IMR-90 (cell line): Measurements from ENCODE around the gene KIRREL2. TPM values are rescaled to one million over a fixed set of nuclear protein-coding genes. Genes with fewer than 3 reads are reported as not detected.

Source experiments
- ATAC-seq: fragments of 200-7000 bp; cut with Tn5 transposase; 2 replicates; pipeline ENCODE4 v1.9.1; 2020; ENCODE audit warnings: low read depth, mild to moderate bottlenecking, moderate library complexity
- BruUV-seq: library from RNA; stranded (reverse); fragments of 400-500 nt; replicated peaks from 2 replicates; lab custom pipeline; 2021; lab: Mats Ljungman, UMichigan
- CTCF ChIA-PET: fragments of 300-600 bp; formaldehyde crosslinking; extraction: SDS; loops from one replicate; lab custom pipeline; 2021; ENCODE audit warnings: antibody characterized with exemption; lab: Yijun Ruan, JAX
- POLR2A ChIA-PET: fragments of 300-600 bp; sonication (Branson Sonifier 250); formaldehyde crosslinking; loops from one replicate; lab custom pipeline; 2022; ENCODE audit warnings: antibody characterized with exemption; ENCODE audit not compliant: unreplicated experiment; lab: Charles Lee
- DNase-seq: peaks from one replicate; pipeline ENCODE4 v3.0.0; 2013
- H2AFZ ChIP-seq: replicated peaks from 2 replicates; pipeline ENCODE3; 2013; ENCODE audit warnings: low read length, mild to moderate bottlenecking; ENCODE audit not compliant: poor library complexity
- H2AK5ac ChIP-seq: 2 replicates; pipeline ENCODE4 v1.6.1; 2013; ENCODE audit warnings: low read depth, low read length, inconsistent platforms
- H2AK9ac ChIP-seq: replicated peaks from 2 replicates; pipeline ENCODE3; 2013; ENCODE audit warnings: mild to moderate bottlenecking, low read depth, low read length, moderate library complexity; ENCODE audit not compliant: poor library complexity
- H2BK120ac ChIP-seq: 2 replicates; pipeline ENCODE4 v1.6.1; 2013; ENCODE audit warnings: low read depth, low read length, inconsistent platforms
- H2BK15ac ChIP-seq: 3 replicates; pipeline ENCODE4 v1.6.1; 2013; ENCODE audit warnings: low read depth, low read length, inconsistent platforms
- H2BK20ac ChIP-seq: 2 replicates; pipeline ENCODE4 v1.6.1; 2013; ENCODE audit warnings: low read depth, mild to moderate bottlenecking, inconsistent platforms, low read length, moderate library complexity
- H2BK5ac ChIP-seq: 2 replicates; pipeline ENCODE4 v1.6.1; 2013; ENCODE audit warnings: mild to moderate bottlenecking, low read depth, low read length, inconsistent platforms; ENCODE audit not compliant: poor library complexity, severe bottlenecking
- H3K14ac ChIP-seq: replicated peaks from 2 replicates; pipeline ENCODE4 v1.6.1; 2013; ENCODE audit warnings: low read depth, low read length, inconsistent platforms
- H3K18ac ChIP-seq: 2 replicates; pipeline ENCODE4 v1.6.1; 2013; ENCODE audit warnings: low read depth, low read length, control low read depth
- H3K23ac ChIP-seq: 2 replicates; pipeline ENCODE4 v1.6.1; 2013; ENCODE audit warnings: low read depth, low read length, inconsistent platforms
- H3K27ac ChIP-seq: 2 replicates; pipeline ENCODE4 v1.5.1; 2013; ENCODE audit warnings: mild to moderate bottlenecking, control low read depth, low read length; ENCODE audit not compliant: insufficient read depth
- H3K27me3 ChIP-seq: 2 replicates; pipeline ENCODE4 v1.6.1; 2013; ENCODE audit warnings: low read length; ENCODE audit not compliant: control insufficient read depth, insufficient read depth
- H3K36me3 ChIP-seq: 2 replicates; pipeline ENCODE4 v1.6.1; 2013; ENCODE audit warnings: low read length, mixed read lengths; ENCODE audit not compliant: control insufficient read depth, insufficient read depth
- H3K4ac ChIP-seq: 2 replicates; pipeline ENCODE4 v1.6.1; 2013; ENCODE audit warnings: low read depth, low read length, inconsistent platforms
- H3K4me1 ChIP-seq: 2 replicates; pipeline ENCODE4 v1.6.1; 2013; ENCODE audit warnings: low read length, mixed read lengths; ENCODE audit not compliant: control insufficient read depth, insufficient read depth
- H3K4me2 ChIP-seq: 2 replicates; pipeline ENCODE4 v1.6.1; 2013; ENCODE audit warnings: low read depth, mild to moderate bottlenecking, control low read depth, low read length, moderate library complexity
- H3K4me3 ChIP-seq: 2 replicates; pipeline ENCODE4 v1.5.1; 2013; ENCODE audit warnings: low read depth, mild to moderate bottlenecking, control low read depth, low read length, moderate library complexity; ENCODE audit not compliant: insufficient read depth
- H3K56ac ChIP-seq: 2 replicates; pipeline ENCODE4 v1.6.1; 2013; ENCODE audit warnings: low read length, inconsistent platforms; ENCODE audit not compliant: insufficient read depth; ENCODE audit errors: extremely low read depth
- H3K79me1 ChIP-seq, 2 experiments: 2 replicates each; pipeline ENCODE4 v1.6.1; 2013; ENCODE audit warnings: low read length in 2 of 2, inconsistent platforms in 1 of 2, low read depth in 1 of 2
- H3K9ac ChIP-seq: 2 replicates; pipeline ENCODE4 v1.6.1; 2013; ENCODE audit warnings: low read depth, low read length, control low read depth
- H3K9me1 ChIP-seq: 2 replicates; pipeline ENCODE4 v1.6.1; 2013; ENCODE audit warnings: low read length, inconsistent platforms; ENCODE audit not compliant: insufficient read depth
- H3K9me3 ChIP-seq: 2 replicates; pipeline ENCODE4 v1.6.1; 2013; ENCODE audit warnings: low read length; ENCODE audit not compliant: control insufficient read depth, insufficient read depth
- H4K20me1 ChIP-seq: 2 replicates; pipeline ENCODE4 v1.6.1; 2013; ENCODE audit warnings: low read length, inconsistent platforms; ENCODE audit not compliant: insufficient read depth
- H4K5ac ChIP-seq: 2 replicates; pipeline ENCODE4 v1.6.1; 2013; ENCODE audit warnings: mild to moderate bottlenecking, low read depth, low read length, control low read depth
- H4K8ac ChIP-seq, 2 experiments: 2 replicates each; pipeline ENCODE4 v1.6.1; 2013; ENCODE audit warnings: low read depth in 2 of 2, low read length in 2 of 2, control low read depth in 1 of 2, inconsistent platforms in 1 of 2
- H4K91ac ChIP-seq: 2 replicates; pipeline ENCODE4 v1.6.1; 2013; ENCODE audit warnings: low read depth, low read length, inconsistent platforms; ENCODE audit not compliant: insufficient read depth
- BHLHE40 ChIP-seq: fragments of 150-350 bp; IDR thresholded peaks from 2 replicates; pipeline ENCODE4 v1.6.1; 2016; ENCODE audit warnings: mild to moderate bottlenecking, low read depth, low read length
- CHD1 ChIP-seq: IDR thresholded peaks from 2 replicates; pipeline ENCODE4 v1.6.1; 2012; ENCODE audit warnings: low read depth, low read length, improper control_type of control experiment
- ELK1 ChIP-seq: fragments of 150-350 bp; IDR thresholded peaks from 2 replicates; pipeline ENCODE4 v1.6.1; 2016; ENCODE audit warnings: low read depth, mild to moderate bottlenecking, low read length, moderate library complexity, borderline replicate concordance
- MXI1 ChIP-seq: IDR thresholded peaks from 2 replicates; pipeline ENCODE4 v1.6.1; 2012; ENCODE audit warnings: low read depth, mild to moderate bottlenecking, low read length, moderate library complexity, borderline replicate concordance
- RAD21 ChIP-seq: IDR thresholded peaks from 2 replicates; pipeline ENCODE4 v1.6.1; 2012; ENCODE audit warnings: low read length, improper control_type of control experiment
- RCOR1 ChIP-seq: IDR thresholded peaks from 2 replicates; pipeline ENCODE4 v1.6.1; 2012; ENCODE audit warnings: mild to moderate bottlenecking, low read length, improper control_type of control experiment; ENCODE audit not compliant: insufficient replicate concordance
- WGBS, 2 experiments: methylation state at CpG; one replicate each; pipeline versions ENCODE4 v1.1.5 to v1.1.7; 2013; ENCODE audit warnings: missing lambda C conversion rate in 2 of 2; ENCODE audit not compliant: insufficient read length in 1 of 2; ENCODE audit errors: extremely low coverage in 2 of 2; 5-methylcytosine and 5-hydroxymethylcytosine counted together
- dilution Hi-C: fragments of 300-500 bp; cut with HindIII; formaldehyde crosslinking; loops from one replicate; pipeline ENCODE4 v1.14.3; 2018; ENCODE audit warnings: low sequenced_read_pairs; ENCODE audit not compliant: unreplicated experiment
- in situ Hi-C: fragments of 300-500 bp; cut with MboI; formaldehyde crosslinking; loops from 3 replicates; pipeline ENCODE4 v1.14.3; 2019; ENCODE audit warnings: low sequenced_read_pairs, inconsistent platforms, mixed read lengths
- intact Hi-C: fragments of 100-400 bp; cut with micrococcal nuclease; formaldehyde crosslinking; loops from 2 replicates; pipeline ENCODE4 v1.10.0; 2022
- polyA plus RNA-seq, 3 experiments: library from polyadenylated mRNA; depleted of rRNA; stranded (reverse); fragments of >200 nt; gene quantifications; 2 replicates each; pipeline ENCODE4 v1.2.3, GENCODE V29; 2012; ENCODE audit warnings: low replicate concordance in 1 of 3
- total RNA-seq: library from RNA; depleted of rRNA; stranded (reverse); fragments of >200 nt; gene quantifications from 2 replicates; pipeline ENCODE4 v1.2.3, GENCODE V29; 2012
- TF ChIP-seq, protein P1 (sequence below): fragments of 150-350 bp; IDR thresholded peaks from 2 replicates; pipeline ENCODE4 v1.6.1; 2017; ENCODE audit warnings: mild to moderate bottlenecking, antibody characterized with exemption, low read length, low read depth

The KIRREL2 gene
- total and polyA plus RNA-seq, 2 of the 4 experiments (the other 2 are of a cell fraction), result not detected

GRCh38 chr19:35895911-35896642 is 39.4 kb downstream of the KIRREL2 start:
- H3K4me2 ChIP-seq, result no peak overlapping the region
- ATAC-seq, result no peak
- H3K36me3 ChIP-seq, result peaks cover 19% of the 10 kb centered on the region
- H3K27me3 ChIP-seq, result no peaks in the 10 kb centered on the region
- no peak overlapping the region for H3K14ac ChIP-seq
- peaks cover 16 to 35% of the 10 kb centered on the region in 2 experiments; a peak in 3 of 4 replicates for H3K79me1 ChIP-seq
- ChIA-PET POLR2A (no interaction called here), CTCF (no interaction called here)
- no peak overlapping the region for H3K23ac ChIP-seq
- H4K5ac ChIP-seq, result no peak overlapping the region
- no peak overlapping the region for H2BK20ac ChIP-seq
- peaks cover 8% of the 10 kb centered on the region; the same call in 1 of the 2 replicates for H3K4me1 ChIP-seq
- H2BK5ac ChIP-seq, result no peak overlapping the region
- 100% methylated on average over 2 of the region's 21 CpGs; no CpG with 5 or more reads in 1 of the 2 experiments for WGBS, 2 experiments
- intact Hi-C loops, result no loop called here
- no peaks in the 10 kb centered on the region; the same call in 1 of the 2 replicates for H3K9me1 ChIP-seq
- no peak overlapping the region for H3K9ac ChIP-seq
- H3K56ac ChIP-seq, result no peak overlapping the region
- no TSS peak for BruUV-seq
- no peak overlapping the region for H2AK5ac ChIP-seq
- no peak overlapping the region for H3K4me3 ChIP-seq
- no peak overlapping the region for H2AK9ac ChIP-seq
- no peaks in the 10 kb centered on the region for H3K9me3 ChIP-seq
- no peak overlapping the region for H3K27ac ChIP-seq
- TF ChIP-seq BHLHE40, result no peak
- no peak for TF ChIP-seq ELK1
- TF ChIP-seq, protein P1, sequence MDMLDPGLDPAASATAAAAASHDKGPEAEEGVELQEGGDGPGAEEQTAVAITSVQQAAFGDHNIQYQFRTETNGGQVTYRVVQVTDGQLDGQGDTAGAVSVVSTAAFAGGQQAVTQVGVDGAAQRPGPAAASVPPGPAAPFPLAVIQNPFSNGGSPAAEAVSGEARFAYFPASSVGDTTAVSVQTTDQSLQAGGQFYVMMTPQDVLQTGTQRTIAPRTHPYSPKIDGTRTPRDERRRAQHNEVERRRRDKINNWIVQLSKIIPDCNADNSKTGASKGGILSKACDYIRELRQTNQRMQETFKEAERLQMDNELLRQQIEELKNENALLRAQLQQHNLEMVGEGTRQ, result no peak
- TF ChIP-seq CHD1, result no peak
- TF ChIP-seq MXI1, result no peak
- no peak for TF ChIP-seq RCOR1
- TF ChIP-seq RAD21, result no peak
- H4K91ac ChIP-seq, result no peak overlapping the region
- DNase-seq, result no peak
- dilution Hi-C loops, result no loop called here
- no peak overlapping the region for H2BK15ac ChIP-seq
- no peaks in the 10 kb centered on the region for H4K20me1 ChIP-seq
- no peak overlapping the region for H4K8ac ChIP-seq
- in situ Hi-C loops, result no loop called here
- no peak overlapping the region for H2AFZ ChIP-seq
- no peak overlapping the region for H3K4ac ChIP-seq
- H3K18ac ChIP-seq, result no peak overlapping the region
- H2BK120ac ChIP-seq, result no peak overlapping the region
